Astrocyte (in vitro differentiated cells and primary cell): ENCODE measurements around the gene PDZD7. TPM values are rescaled to one million over a fixed set of nuclear protein-coding genes. Genes with fewer than 3 reads are reported as not detected.
A peak's percentile ranks its signal among the peaks of the same experiment; 100 is the strongest.

Experiments used
- DNase-seq: peaks from one replicate; pipeline ENCODE4 v3.0.0-alpha.2; 2010; ENCODE audit warnings: low read depth
- FAIRE-seq: peaks from 2 replicates; lab custom pipeline; 2011; peaks lifted over from hg19 to GRCh38; lab: Jason Lieb, UNC
- H2AFZ ChIP-seq: 2 replicates; pipeline ENCODE4 v1.6.0; 2012; ENCODE audit warnings: low read depth, low read length, inconsistent platforms
- H3K27ac ChIP-seq: 2 replicates; pipeline ENCODE4 v1.5.1; 2011; ENCODE audit warnings: low read depth, low read length, inconsistent platforms
- H3K27me3 ChIP-seq: 2 replicates; pipeline ENCODE4 v1.6.0; 2011; ENCODE audit warnings: low read length, inconsistent platforms; ENCODE audit not compliant: insufficient read depth
- H3K36me3 ChIP-seq: 2 replicates; pipeline ENCODE4 v1.5.1; 2011; ENCODE audit warnings: low read length, inconsistent platforms; ENCODE audit not compliant: insufficient read depth
- H3K4me1 ChIP-seq: 2 replicates; pipeline ENCODE4 v1.5.1; 2011; ENCODE audit warnings: low read length, inconsistent platforms; ENCODE audit not compliant: insufficient read depth
- H3K4me2 ChIP-seq: 2 replicates; pipeline ENCODE4 v1.6.0; 2012; ENCODE audit warnings: low read length, inconsistent platforms
- H3K4me3 ChIP-seq: 2 replicates; pipeline ENCODE4 v1.5.1; 2011; ENCODE audit warnings: low read depth, mild to moderate bottlenecking, low read length, inconsistent platforms; ENCODE audit not compliant: insufficient read depth
- H3K79me2 ChIP-seq: 2 replicates; pipeline ENCODE4 v1.6.0; 2012; ENCODE audit warnings: mild to moderate bottlenecking, low read length, inconsistent platforms; ENCODE audit not compliant: insufficient read depth
- H3K9ac ChIP-seq: 2 replicates; pipeline ENCODE4 v1.6.0; 2012; ENCODE audit warnings: mild to moderate bottlenecking, low read length, inconsistent platforms
- H3K9me3 ChIP-seq: 2 replicates; pipeline ENCODE4 v1.5.1; 2012; ENCODE audit warnings: low read depth, mild to moderate bottlenecking, low read length, inconsistent platforms; ENCODE audit not compliant: insufficient read depth
- H4K20me1 ChIP-seq: 2 replicates; pipeline ENCODE4 v1.6.0; 2012; ENCODE audit warnings: low read length, inconsistent platforms; ENCODE audit not compliant: insufficient read depth
- H3K27ac Mint-ChIP-seq: one replicate; pipeline ENCODE4 v1.8.0; 2021; ENCODE audit warnings: mild to moderate bottlenecking, mixed read lengths; ENCODE audit not compliant: unreplicated experiment
- H3K27me3 Mint-ChIP-seq: one replicate; pipeline ENCODE4 v1.8.0; 2021; ENCODE audit warnings: low read depth, mixed read lengths; ENCODE audit not compliant: unreplicated experiment
- H3K36me3 Mint-ChIP-seq: one replicate; pipeline ENCODE4 v1.8.0; 2021; ENCODE audit warnings: low read depth, mixed read lengths; ENCODE audit not compliant: unreplicated experiment
- H3K4me1 Mint-ChIP-seq: one replicate; pipeline ENCODE4 v1.8.0; 2021; ENCODE audit warnings: low read depth, mixed read lengths; ENCODE audit not compliant: unreplicated experiment
- H3K4me3 Mint-ChIP-seq: one replicate; pipeline ENCODE4 v1.8.0; 2021; ENCODE audit warnings: mild to moderate bottlenecking, moderate library complexity, mixed read lengths; ENCODE audit not compliant: unreplicated experiment
- H3K9me3 Mint-ChIP-seq: one replicate; pipeline ENCODE4 v1.8.0; 2021; ENCODE audit warnings: mild to moderate bottlenecking, mixed read lengths; ENCODE audit not compliant: unreplicated experiment
- EZH2 ChIP-seq: IDR thresholded peaks from 2 replicates; pipeline ENCODE4 v1.6.1; 2012; ENCODE audit warnings: mild to moderate bottlenecking, low read length, inconsistent platforms; ENCODE audit not compliant: insufficient read depth
- total RNA-seq: library from RNA; stranded (reverse); gene quantifications from 2 replicates; pipeline ENCODE4 v1.2.1, GENCODE V29; 2021
- TF ChIP-seq, protein P1 (sequence below): IDR thresholded peaks from 2 replicates; pipeline ENCODE4 v1.5.1; 2011; ENCODE audit warnings: low read depth, mild to moderate bottlenecking, inconsistent platforms, low read length, moderate library complexity; ENCODE audit not compliant: insufficient read depth

PDZD7 gene
- total RNA-seq, 1 donor from 2014 or later = 4.5 TPM

DNA sequence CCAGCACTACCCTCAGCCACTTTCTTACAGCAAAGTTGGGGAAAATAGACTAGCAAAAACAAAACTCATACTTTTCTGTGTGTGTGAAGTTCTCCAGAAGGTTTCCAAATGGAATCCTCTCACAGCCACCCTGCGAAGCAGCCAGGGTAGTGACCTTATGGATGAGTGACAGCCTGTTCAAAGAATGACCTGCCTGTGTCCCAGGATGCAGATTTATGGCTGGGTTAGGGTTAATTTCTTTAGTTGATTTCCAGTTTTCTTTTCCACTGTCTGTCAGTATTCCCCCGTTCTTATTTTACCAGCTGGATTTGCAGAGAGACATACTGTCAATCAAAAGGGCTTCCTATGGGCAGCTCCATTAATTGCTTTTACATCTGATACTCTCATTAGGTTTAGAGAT lies 64.0 kb downstream of the PDZD7 start:
- Histone ChIP-seq H3K4me1 (peaks cover 8% of the 10 kb centered on the region), H3K4me2 (no peak overlapping the region), H3K9me3 (no peaks in the 10 kb centered on the region), H2AFZ (no peak overlapping the region), H4K20me1 (peaks cover 4% of the 10 kb centered on the region), H3K9ac (no peak overlapping the region), H3K79me2 (no peaks in the 10 kb centered on the region), H3K36me3 (peaks cover 22% of the 10 kb centered on the region), H3K27ac (no peak overlapping the region), H3K27me3 (no peaks in the 10 kb centered on the region), H3K4me3 (no peak overlapping the region)
- Mint-ChIP-seq H3K9me3 (no peaks in the 10 kb centered on the region), H3K4me1 (peaks cover 10% of the 10 kb centered on the region), H3K27ac (no peak overlapping the region), H3K27me3 (no peaks in the 10 kb centered on the region), H3K36me3 (no peaks in the 10 kb centered on the region), H3K4me3 (no peak overlapping the region)
- FAIRE-seq (no peak), DNase-seq (no peak)
- TF ChIP-seq EZH2 = no peak
- TF ChIP-seq, protein P1, sequence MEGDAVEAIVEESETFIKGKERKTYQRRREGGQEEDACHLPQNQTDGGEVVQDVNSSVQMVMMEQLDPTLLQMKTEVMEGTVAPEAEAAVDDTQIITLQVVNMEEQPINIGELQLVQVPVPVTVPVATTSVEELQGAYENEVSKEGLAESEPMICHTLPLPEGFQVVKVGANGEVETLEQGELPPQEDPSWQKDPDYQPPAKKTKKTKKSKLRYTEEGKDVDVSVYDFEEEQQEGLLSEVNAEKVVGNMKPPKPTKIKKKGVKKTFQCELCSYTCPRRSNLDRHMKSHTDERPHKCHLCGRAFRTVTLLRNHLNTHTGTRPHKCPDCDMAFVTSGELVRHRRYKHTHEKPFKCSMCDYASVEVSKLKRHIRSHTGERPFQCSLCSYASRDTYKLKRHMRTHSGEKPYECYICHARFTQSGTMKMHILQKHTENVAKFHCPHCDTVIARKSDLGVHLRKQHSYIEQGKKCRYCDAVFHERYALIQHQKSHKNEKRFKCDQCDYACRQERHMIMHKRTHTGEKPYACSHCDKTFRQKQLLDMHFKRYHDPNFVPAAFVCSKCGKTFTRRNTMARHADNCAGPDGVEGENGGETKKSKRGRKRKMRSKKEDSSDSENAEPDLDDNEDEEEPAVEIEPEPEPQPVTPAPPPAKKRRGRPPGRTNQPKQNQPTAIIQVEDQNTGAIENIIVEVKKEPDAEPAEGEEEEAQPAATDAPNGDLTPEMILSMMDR = no peak

DNA sequence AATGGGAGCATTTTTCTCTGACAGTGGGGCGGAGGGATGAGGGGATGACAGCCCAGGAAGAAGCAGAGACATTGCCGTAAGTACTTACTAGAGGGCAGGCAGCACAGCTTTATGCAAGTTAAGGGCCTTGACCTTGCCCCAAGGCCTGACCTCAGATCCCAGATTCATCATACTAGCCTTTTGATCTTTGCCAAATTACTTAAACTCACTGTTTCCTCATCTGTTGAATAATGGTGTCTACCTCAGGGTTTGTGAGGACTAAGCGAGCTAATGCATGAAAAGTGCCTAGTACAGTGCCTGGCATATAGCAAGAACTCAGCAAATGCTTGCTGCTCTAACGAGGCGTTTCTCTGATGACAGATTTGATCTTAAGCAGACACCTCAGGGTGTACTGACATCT lies 65.1 kb downstream of the PDZD7 start:
- H3K79me2 ChIP-seq = no peaks in the 10 kb centered on the region
- H2AFZ ChIP-seq = no peak overlapping the region
- H3K4me1 ChIP-seq = peaks cover 8% of the 10 kb centered on the region
- H3K27ac Mint-ChIP-seq = peak overlapping the region; percentile 42
- H3K4me2 ChIP-seq = no peak overlapping the region
- H4K20me1 ChIP-seq = peaks cover 4% of the 10 kb centered on the region
- no peak overlapping the region for H3K4me3 Mint-ChIP-seq
- TF ChIP-seq, protein P1 = no peak
- TF ChIP-seq EZH2 = no peak
- H3K4me1 Mint-ChIP-seq = peaks cover 7% of the 10 kb centered on the region
- H3K36me3 ChIP-seq = peaks cover 25% of the 10 kb centered on the region
- no peak overlapping the region for H3K9ac ChIP-seq
- H3K27me3 Mint-ChIP-seq = no peaks in the 10 kb centered on the region
- H3K9me3 ChIP-seq = no peaks in the 10 kb centered on the region
- no peak overlapping the region for H3K4me3 ChIP-seq
- no peaks in the 10 kb centered on the region for H3K36me3 Mint-ChIP-seq
- H3K27ac ChIP-seq = no peak overlapping the region
- DNase-seq = no peak
- no peaks in the 10 kb centered on the region for H3K27me3 ChIP-seq
- no peak for FAIRE-seq
- H3K9me3 Mint-ChIP-seq = no peaks in the 10 kb centered on the region

DNA sequence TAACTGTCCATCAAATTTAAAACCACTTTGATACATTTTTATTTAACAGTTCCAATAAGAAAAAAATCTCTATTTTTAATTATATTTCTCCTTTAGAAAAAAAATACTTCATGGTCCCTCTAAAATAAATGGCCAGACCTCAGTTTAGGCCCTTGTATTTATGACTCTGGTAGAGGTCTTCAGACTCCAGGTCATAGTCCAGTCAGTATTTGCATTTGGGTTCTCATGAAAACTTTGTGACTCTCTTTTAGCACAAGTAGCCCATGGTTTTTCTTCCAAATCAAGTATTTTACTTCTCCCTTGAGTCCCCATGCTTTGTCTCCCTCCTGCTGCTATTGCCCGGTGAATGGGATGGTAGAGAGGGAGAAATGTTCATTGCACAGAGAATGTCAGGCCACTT lies 67.1 kb downstream of the PDZD7 start:
- TF ChIP-seq EZH2 = no peak
- TF ChIP-seq, protein P1 = no peak
- peaks cover 2% of the 10 kb centered on the region for H3K36me3 Mint-ChIP-seq

More for the DNA sequence above, 67.1 kb downstream of the PDZD7 start:
- peaks cover 4% of the 10 kb centered on the region for H4K20me1 ChIP-seq
- H3K27ac ChIP-seq = no peak overlapping the region
- H3K27ac Mint-ChIP-seq = no peak overlapping the region
- no peak overlapping the region for H3K4me3 ChIP-seq
- DNase-seq (no peak), FAIRE-seq (no peak)
- no peak overlapping the region for H2AFZ ChIP-seq
- no peaks in the 10 kb centered on the region for H3K9me3 ChIP-seq
- no peaks in the 10 kb centered on the region for H3K27me3 Mint-ChIP-seq
- no peaks in the 10 kb centered on the region for H3K27me3 ChIP-seq
- H3K9me3 Mint-ChIP-seq = no peaks in the 10 kb centered on the region
- no peak overlapping the region for H3K4me3 Mint-ChIP-seq
- no peak overlapping the region for H3K4me2 ChIP-seq
- H3K4me1 ChIP-seq = peaks cover 3% of the 10 kb centered on the region
- H3K9ac ChIP-seq = no peak overlapping the region
- peaks cover 3% of the 10 kb centered on the region for H3K4me1 Mint-ChIP-seq
- peaks cover 40% of the 10 kb centered on the region for H3K36me3 ChIP-seq
- no peaks in the 10 kb centered on the region for H3K79me2 ChIP-seq
